Measurements from ENCODE around the gene HNRNPL. TPM values are rescaled to one million over a fixed set of nuclear protein-coding genes. Genes with fewer than 3 reads are reported as not detected.
"Not testable (repeated sequence)": the region's sequence is repeated elsewhere in the genome, so short reads cannot be mapped to it uniquely, and the experiment has no call there.

The HNRNPL gene
- total RNA-seq, 6 experiments from 2014 or later, result 89.5 to 157 (median 102) TPM

DNA sequence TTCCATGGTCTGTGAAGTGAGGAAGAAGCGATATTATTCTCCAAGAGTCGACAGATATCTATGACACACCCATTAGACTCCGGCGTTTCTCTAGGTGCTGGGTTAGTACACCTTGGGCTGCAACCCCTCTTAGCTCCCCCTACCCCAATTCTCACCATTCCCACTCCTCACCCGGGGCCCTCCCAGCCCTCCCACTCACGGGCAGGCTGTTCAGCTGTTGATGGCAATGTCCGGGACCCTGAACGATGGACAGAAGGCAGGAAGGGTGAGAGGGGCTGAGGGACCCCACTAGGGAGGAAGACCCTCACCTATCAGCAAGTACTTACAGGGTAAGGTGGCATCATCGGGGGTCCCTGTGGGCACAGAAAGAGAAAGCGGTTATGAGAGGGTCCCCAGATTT lies 46.2 kb downstream of the HNRNPL start:
- TF ChIP-seq CTCF (IDR thresholded peaks at IDR 0.05), result no peak
- TF ChIP-seq POLR2A (IDR thresholded peaks at IDR 0.05), result no peak
- ATAC-seq (peak in 1 of 4 donors; percentile 30), DNase-seq (no peak)
- no peaks in the 10 kb centered on the region for H3K9me3 ChIP-seq
- H3K36me3 ChIP-seq, result peaks cover 0 to 7% (median 0%) of the 10 kb centered on the region in 4 donors
- no peak overlapping the region for H3K4me3 ChIP-seq
- WGBS (ENCODE audit: insufficient coverage, low coverage, low lambda C conversion rate, missing lambda C conversion rate), result 90% methylated on average over 8 of the region's 10 CpGs
- H3K4me1 ChIP-seq, result no peaks in the 10 kb centered on the region
- no peak overlapping the region for H3K27ac ChIP-seq
- intact Hi-C loops (cut with DNase I), result no loop called here
- no peaks in the 10 kb centered on the region for H3K27me3 ChIP-seq

GRCh38 chr19:38801359-38802095 lies 48.3 kb downstream of the HNRNPL start:
- no peak overlapping the region for H3K4me3 ChIP-seq
- intact Hi-C loops (cut with DNase I), result no loop called here
- H3K4me1 ChIP-seq, result no peaks in the 10 kb centered on the region
- no peaks in the 10 kb centered on the region for H3K9me3 ChIP-seq
- 88% methylated on average over 6 of the region's 12 CpGs for WGBS (ENCODE audit: insufficient coverage, low coverage, low lambda C conversion rate, missing lambda C conversion rate)
- TF ChIP-seq CTCF (IDR thresholded peaks at IDR 0.05), result no peak
- TF ChIP-seq POLR2A (IDR thresholded peaks at IDR 0.05), result no peak
- no peaks in the 10 kb centered on the region for H3K27me3 ChIP-seq
- no peak overlapping the region for H3K27ac ChIP-seq
- H3K36me3 ChIP-seq, result peaks cover 0 to 7% (median 0%) of the 10 kb centered on the region in 4 donors
- ATAC-seq, result no peak
- DNase-seq, result peak in 1 of 3 donors; percentile 36

DNA sequence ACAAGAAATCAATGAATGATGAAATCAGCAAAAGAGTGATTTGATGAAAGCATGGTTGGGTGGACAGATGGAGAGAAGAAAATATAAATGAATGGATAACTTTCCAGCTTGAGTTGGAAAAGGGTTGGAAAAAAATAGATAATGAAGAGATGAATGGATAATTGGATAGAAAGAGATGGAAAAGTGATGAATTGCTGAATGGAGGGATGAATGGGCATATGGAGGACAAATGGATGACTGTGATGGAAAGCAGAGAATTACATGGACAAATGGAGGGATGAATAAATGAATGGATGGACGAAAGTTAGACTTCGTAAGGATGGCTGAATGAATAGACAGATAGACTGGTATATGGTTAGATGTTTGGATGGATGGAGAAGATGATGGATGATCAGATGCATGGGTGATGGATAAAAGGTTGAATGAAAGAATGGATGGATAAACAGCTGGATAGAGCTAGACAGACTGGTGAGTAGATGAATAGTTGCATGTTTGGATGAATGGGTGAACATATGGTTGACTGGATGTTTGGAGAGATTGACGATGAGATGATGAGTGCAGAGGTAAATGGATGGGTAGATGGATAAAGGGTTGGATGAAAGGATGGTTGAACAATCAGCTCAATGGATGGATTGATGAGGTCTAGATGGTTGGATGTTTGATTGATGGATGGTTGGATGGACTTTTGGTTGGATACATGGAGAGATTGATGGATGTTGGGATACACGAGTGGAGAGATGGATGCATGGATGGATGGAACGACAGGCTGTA lies 49.0 kb downstream of the HNRNPL start:
- no peak overlapping the region for H3K27ac ChIP-seq
- no peaks in the 10 kb centered on the region for H3K27me3 ChIP-seq
- TF ChIP-seq CTCF (IDR thresholded peaks at IDR 0.05) (no peak), POLR2A (IDR thresholded peaks at IDR 0.05) (no peak)
- 89% methylated on average over 5 of the region's 5 CpGs for whole genome bisulfite sequencing (ENCODE audit: insufficient coverage, low coverage, low lambda C conversion rate, missing lambda C conversion rate)
- DNase-seq (no peak), ATAC-seq (no peak)
- peaks cover 0 to 7% (median 0%) of the 10 kb centered on the region in 4 donors for H3K36me3 ChIP-seq
- H3K4me1 ChIP-seq, result no peaks in the 10 kb centered on the region
- H3K9me3 ChIP-seq, result no peaks in the 10 kb centered on the region
- intact Hi-C loops (cut with DNase I), result no loop called here
- H3K4me3 ChIP-seq, result no peak overlapping the region

DNA sequence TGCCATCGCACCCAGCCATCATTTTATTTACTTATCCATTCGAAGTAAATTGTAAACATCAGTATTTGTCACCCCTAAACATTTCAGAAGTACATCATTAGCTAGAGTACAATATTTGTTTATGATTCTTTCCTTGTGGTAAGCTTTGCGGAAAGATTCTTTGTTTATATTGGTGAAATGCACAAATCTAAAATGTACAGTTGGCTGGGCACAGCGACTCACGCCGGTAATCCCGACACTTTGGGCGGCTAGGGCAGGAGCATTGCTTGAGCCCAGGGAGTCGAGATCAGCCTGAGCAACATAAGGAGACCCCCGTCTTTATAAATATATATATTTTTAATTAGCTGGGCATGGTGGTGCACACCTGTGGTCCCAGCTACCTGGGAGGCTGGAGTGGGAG lies 50.7 kb downstream of the HNRNPL start:
- TF ChIP-seq POLR2A (IDR thresholded peaks at IDR 0.05), result no peak
- no peak for TF ChIP-seq CTCF (IDR thresholded peaks at IDR 0.05)
- ATAC-seq (no peak), DNase-seq (no peak)
- Histone ChIP-seq H3K36me3 (peaks cover 0 to 7% (median 0%) of the 10 kb centered on the region in 4 donors), H3K4me3 (no peak overlapping the region), H3K27ac (no peak overlapping the region), H3K9me3 (no peaks in the 10 kb centered on the region), H3K27me3 (no peaks in the 10 kb centered on the region), H3K4me1 (no peaks in the 10 kb centered on the region)
- 85% methylated on average over 10 of the region's 10 CpGs for WGBS (ENCODE audit: insufficient coverage, low coverage, low lambda C conversion rate, missing lambda C conversion rate)
- intact Hi-C loops (cut with DNase I), result no loop called here

DNA sequence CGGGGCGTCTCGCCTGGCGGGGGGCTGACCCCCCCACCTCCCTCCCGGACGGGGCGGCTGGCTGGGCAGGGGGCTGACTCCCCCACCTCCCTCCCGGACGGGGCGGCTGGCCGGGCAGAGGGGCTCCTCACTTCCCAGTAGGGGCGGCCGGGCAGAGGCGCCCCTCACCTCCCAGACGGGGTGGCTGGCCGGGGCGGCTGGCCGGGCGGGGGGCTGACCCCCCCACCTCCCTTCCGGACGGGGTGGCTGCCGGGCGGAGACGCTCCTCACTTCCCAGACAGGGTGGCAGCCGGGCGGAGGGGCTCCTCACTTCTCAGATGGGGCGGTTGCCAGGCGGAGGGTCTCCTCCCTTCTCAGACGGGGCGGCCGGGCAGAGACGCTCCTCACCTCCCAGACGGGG lies 52.0 kb downstream of the HNRNPL start:
- H3K4me1 ChIP-seq; H3K9me3 ChIP-seq; DNase-seq; H3K36me3 ChIP-seq; H3K27me3 ChIP-seq; ATAC-seq; H3K4me3 ChIP-seq; H3K27ac ChIP-seq; intact Hi-C loops (cut with DNase I): not testable (repeated sequence)
- WGBS (ENCODE audit: insufficient coverage, low coverage, low lambda C conversion rate, missing lambda C conversion rate), result no CpG with 5 or more reads among the region's 33 CpGs
